RWPE2 (cell line): ENCODE data around the gene ATP13A2.
A peak's percentile ranks its signal among the peaks of the same experiment; 100 is the strongest.

ENCODE experiments used
- ATAC-seq: fragments of 200-7000 bp; cut with Tn5 transposase; 3 replicates; pipeline ENCODE4 v1.9.1; 2021; ENCODE audit warnings: low read depth
- DNase-seq: peaks from one replicate; pipeline ENCODE4 v3.0.0-alpha.2; 2020; ENCODE audit warnings: low spot score
- H3K27ac ChIP-seq: fragments of 450-650 bp; 2 replicates; pipeline ENCODE4 v1.5.1; 2017; ENCODE audit warnings: mild to moderate bottlenecking; ENCODE audit not compliant: poor library complexity, severe bottlenecking
- H3K27me3 ChIP-seq: fragments of 250-450 bp; sonication (Bioruptor Pico); 2 replicates; pipeline ENCODE4 v1.5.1; 2021; ENCODE audit warnings: mild to moderate bottlenecking, moderate library complexity; ENCODE audit not compliant: insufficient read depth, poor library complexity, severe bottlenecking
- H3K36me3 ChIP-seq: fragments of 250-450 bp; sonication (Bioruptor Pico); 2 replicates; pipeline ENCODE4 v1.5.1; 2020; ENCODE audit warnings: low read depth, mild to moderate bottlenecking, moderate library complexity
- H3K4me1 ChIP-seq: fragments of 250-450 bp; sonication (Bioruptor Pico); 2 replicates; pipeline ENCODE4 v1.5.1; 2021; ENCODE audit warnings: mild to moderate bottlenecking, moderate library complexity; ENCODE audit not compliant: insufficient read depth, poor library complexity, severe bottlenecking
- H3K4me3 ChIP-seq: fragments of 250-450 bp; sonication (Bioruptor Pico); 2 replicates; pipeline ENCODE4 v1.5.1; 2021; ENCODE audit warnings: mild to moderate bottlenecking, moderate library complexity; ENCODE audit not compliant: severe bottlenecking
- H3K9me3 ChIP-seq: fragments of 250-450 bp; sonication (Bioruptor Pico); 2 replicates; pipeline ENCODE4 v1.5.1; 2021; ENCODE audit warnings: mild to moderate bottlenecking, moderate library complexity; ENCODE audit not compliant: severe bottlenecking
- CTCF ChIP-seq: fragments of 450-650 bp; IDR thresholded peaks from one replicate; pipeline ENCODE4 v1.5.1; 2017; ENCODE audit warnings: mild to moderate bottlenecking, moderate library complexity; ENCODE audit not compliant: poor library complexity, severe bottlenecking

ATP13A2 gene

GRCh38 chr1:17018849-17019248 lies 7.1 kb upstream of the ATP13A2 start:
- H3K27me3 ChIP-seq: no peaks in the 10 kb centered on the region
- peaks cover 57% of the 10 kb centered on the region for H3K36me3 ChIP-seq
- H3K4me3 ChIP-seq: no peak overlapping the region
- DNase-seq (no peak), ATAC-seq (no peak; the same call in 2 of the 3 replicates)
- no peak for TF ChIP-seq CTCF
- no peaks in the 10 kb centered on the region for H3K4me1 ChIP-seq
- H3K27ac ChIP-seq: no peak overlapping the region
- H3K9me3 ChIP-seq: no peaks in the 10 kb centered on the region

- peak; percentile 14 for DNase-seq
- Histone ChIP-seq H3K27me3 (no peaks in the 10 kb centered on the region), H3K4me1 (peaks cover 5% of the 10 kb centered on the region), H3K9me3 (no peaks in the 10 kb centered on the region), H3K36me3 (peaks cover 43% of the 10 kb centered on the region), H3K27ac (no peak overlapping the region), H3K4me3 (no peak overlapping the region)
- no peak for TF ChIP-seq CTCF
- no peak for ATAC-seq
Measured at GRCh38 chr1:17017435-17017834, 5.7 kb upstream of the ATP13A2 start.

GRCh38 chr1:17016317-17016661 lies 4.6 kb upstream of the ATP13A2 start:
- peak; percentile 27; the same call in 2 of the 3 replicates for ATAC-seq
- H3K9me3 ChIP-seq: no peaks in the 10 kb centered on the region
- peak; percentile 10 for DNase-seq
- no peak overlapping the region for H3K27ac ChIP-seq
- H3K4me1 ChIP-seq: peaks cover 5% of the 10 kb centered on the region
- H3K36me3 ChIP-seq: peaks cover 33% of the 10 kb centered on the region
- no peak overlapping the region for H3K4me3 ChIP-seq
- H3K27me3 ChIP-seq: no peaks in the 10 kb centered on the region
- no peak for TF ChIP-seq CTCF

- H3K36me3 ChIP-seq: peaks cover 19% of the 10 kb centered on the region
- H3K9me3 ChIP-seq: no peaks in the 10 kb centered on the region
- TF ChIP-seq CTCF: no peak
- no peaks in the 10 kb centered on the region for H3K27me3 ChIP-seq
- H3K27ac ChIP-seq: no peak overlapping the region
- peaks cover 13% of the 10 kb centered on the region for H3K4me1 ChIP-seq
- ATAC-seq (no peak), DNase-seq (peak; percentile 12)
- no peak overlapping the region for H3K4me3 ChIP-seq
Measured at GRCh38 chr1:17014671-17015567, 3.2 kb upstream of the ATP13A2 start.
